HepG2 (cell line): ENCODE data around the gene DDX24.

Experiments
- BHLHE40 ChIP-seq: IDR thresholded peaks from 2 replicates; pipeline ENCODE4 v1.6.1; 2011; ENCODE audit warnings: low read length, improper control_type of control experiment
- CTCF ChIP-seq: sonication (generic); formaldehyde crosslinking; IDR thresholded peaks from 2 replicates; pipeline ENCODE4 v1.5.0; 2020; ENCODE audit warnings: mild to moderate bottlenecking, missing genetic modification reagents, moderate library complexity
- ELF4 ChIP-seq: sonication (generic); formaldehyde crosslinking; IDR thresholded peaks from 2 replicates; pipeline ENCODE4 v1.5.0; 2020; ENCODE audit warnings: missing genetic modification reagents, mild to moderate bottlenecking, moderate library complexity, borderline replicate concordance
- ZNF350 ChIP-seq: sonication (generic); formaldehyde crosslinking; IDR thresholded peaks from 2 replicates; pipeline ENCODE4 v1.4.0; 2020; ENCODE audit warnings: mild to moderate bottlenecking, low read depth, missing genetic modification reagents, borderline replicate concordance
- TF ChIP-seq, protein P1 (sequence below): IDR thresholded peaks from 2 replicates; pipeline ENCODE4 v1.6.1; 2016; ENCODE audit warnings: missing compliant biosample characterization, missing genetic modification reagents, borderline replicate concordance

GRCh38 chr14:94026889-94027469, 54.0 kb downstream of the DDX24 start:
- TF ChIP-seq CTCF, result no peak
- no peak for TF ChIP-seq BHLHE40
- TF ChIP-seq, protein P1, sequence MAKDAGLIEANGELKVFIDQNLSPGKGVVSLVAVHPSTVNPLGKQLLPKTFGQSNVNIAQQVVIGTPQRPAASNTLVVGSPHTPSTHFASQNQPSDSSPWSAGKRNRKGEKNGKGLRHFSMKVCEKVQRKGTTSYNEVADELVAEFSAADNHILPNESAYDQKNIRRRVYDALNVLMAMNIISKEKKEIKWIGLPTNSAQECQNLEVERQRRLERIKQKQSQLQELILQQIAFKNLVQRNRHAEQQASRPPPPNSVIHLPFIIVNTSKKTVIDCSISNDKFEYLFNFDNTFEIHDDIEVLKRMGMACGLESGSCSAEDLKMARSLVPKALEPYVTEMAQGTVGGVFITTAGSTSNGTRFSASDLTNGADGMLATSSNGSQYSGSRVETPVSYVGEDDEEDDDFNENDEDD (CRISPR knock-in tag), result no peak
- no peak for TF ChIP-seq ELF4 (CRISPR knock-in tag)
- TF ChIP-seq ZNF350, result no peak
